Measurements from ENCODE around the gene DOCK10. TPM values are rescaled to one million over a fixed set of nuclear protein-coding genes. Genes with fewer than 3 reads are reported as not detected.

Gene DOCK10
- 1 to 10 TPM; 4.2 to 8.0 (median 6.3) TPM for total RNA-seq
- 10 to 100 TPM in 1 of 3 donors, 1 to 10 TPM in 2; 3.0 to 11.4 (median 4.2) TPM for polyA plus RNA-seq

DNA sequence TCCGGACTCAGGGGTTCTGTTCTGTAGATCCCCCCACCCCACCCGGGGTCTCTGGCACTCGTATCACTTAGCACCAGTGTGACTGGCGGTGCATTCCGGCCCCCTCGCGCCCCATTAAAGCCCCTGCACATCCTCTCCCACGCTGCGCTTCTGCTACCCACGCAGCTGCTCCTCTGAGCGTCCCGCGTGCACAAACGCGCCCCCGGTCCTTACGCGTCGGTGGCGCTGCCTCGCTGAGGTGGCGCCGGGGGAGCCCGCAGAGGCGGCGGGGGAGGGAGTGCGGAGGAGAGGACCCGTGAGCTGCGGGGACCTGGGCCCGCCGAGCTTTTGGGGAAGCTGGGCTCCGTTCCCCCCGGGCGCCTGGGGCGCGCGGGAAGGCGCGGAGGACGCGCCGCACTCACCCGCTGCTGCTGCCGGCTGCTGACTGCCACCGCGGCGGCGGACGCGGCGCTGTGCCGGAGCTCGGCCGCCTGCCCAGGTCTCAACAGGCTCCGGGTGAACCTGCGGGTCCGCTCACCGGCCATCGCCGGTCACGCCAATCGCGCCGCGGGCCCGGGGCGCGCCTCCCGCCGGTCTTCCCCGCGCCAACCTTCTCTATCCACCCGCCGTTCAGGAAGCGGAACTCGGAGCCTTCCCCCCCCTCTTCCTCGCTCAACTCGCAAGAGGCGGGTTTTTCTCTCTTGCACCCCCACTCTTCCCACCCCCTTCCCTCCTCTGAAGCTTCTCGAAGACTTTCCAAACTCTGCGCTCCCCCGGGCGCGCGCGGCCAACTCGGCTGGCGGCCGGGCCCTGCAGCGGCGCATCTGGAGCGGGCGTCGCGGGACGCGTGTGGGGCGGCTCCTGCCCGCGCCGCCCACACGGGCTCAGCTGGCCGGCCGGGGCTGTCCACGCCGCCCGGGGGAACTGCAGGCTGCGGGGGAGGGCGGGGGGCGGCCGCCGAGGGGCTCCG, at the start of gene DOCK10:
TSS of gene DOCK10 (minus strand) at position 618 of the 949 bp plus-strand sequence. CDS start at position 524, 94 bp downstream.
- 0 to 1% methylated on average over 113 of the region's 113 CpGs for WGBS, 2 donors
- Histone ChIP-seq H3K27ac (peak within 1 kb of the TSS in 2 of 4 donors; percentile 12 to 28), H3K27me3 (peaks cover 0 to 26% (median 10%) of the 10 kb centered on the region in 3 donors), H3K4me1 (peaks cover 0 to 14% (median 4%) of the 10 kb centered on the region in 4 donors), H3K9me3 (no peaks in the 10 kb centered on the region), H3K36me3 (no peaks in the 10 kb centered on the region), H3K4me3 (peak within 1 kb of the TSS; percentile 11 to 55 (median 48))
- TF ChIP-seq POLR2A (IDR thresholded peaks at IDR 0.05) (no peak), EP300 (IDR thresholded peaks at IDR 0.05) (no peak), POLR2AphosphoS5 (IDR thresholded peaks at IDR 0.05) (no peak)
- TF ChIP-seq, protein P1, sequence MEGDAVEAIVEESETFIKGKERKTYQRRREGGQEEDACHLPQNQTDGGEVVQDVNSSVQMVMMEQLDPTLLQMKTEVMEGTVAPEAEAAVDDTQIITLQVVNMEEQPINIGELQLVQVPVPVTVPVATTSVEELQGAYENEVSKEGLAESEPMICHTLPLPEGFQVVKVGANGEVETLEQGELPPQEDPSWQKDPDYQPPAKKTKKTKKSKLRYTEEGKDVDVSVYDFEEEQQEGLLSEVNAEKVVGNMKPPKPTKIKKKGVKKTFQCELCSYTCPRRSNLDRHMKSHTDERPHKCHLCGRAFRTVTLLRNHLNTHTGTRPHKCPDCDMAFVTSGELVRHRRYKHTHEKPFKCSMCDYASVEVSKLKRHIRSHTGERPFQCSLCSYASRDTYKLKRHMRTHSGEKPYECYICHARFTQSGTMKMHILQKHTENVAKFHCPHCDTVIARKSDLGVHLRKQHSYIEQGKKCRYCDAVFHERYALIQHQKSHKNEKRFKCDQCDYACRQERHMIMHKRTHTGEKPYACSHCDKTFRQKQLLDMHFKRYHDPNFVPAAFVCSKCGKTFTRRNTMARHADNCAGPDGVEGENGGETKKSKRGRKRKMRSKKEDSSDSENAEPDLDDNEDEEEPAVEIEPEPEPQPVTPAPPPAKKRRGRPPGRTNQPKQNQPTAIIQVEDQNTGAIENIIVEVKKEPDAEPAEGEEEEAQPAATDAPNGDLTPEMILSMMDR (IDR thresholded peaks at IDR 0.05): no peak
- intact Hi-C loops (cut with DNase I): no loop called here
- no peak for DNase-seq

DNA sequence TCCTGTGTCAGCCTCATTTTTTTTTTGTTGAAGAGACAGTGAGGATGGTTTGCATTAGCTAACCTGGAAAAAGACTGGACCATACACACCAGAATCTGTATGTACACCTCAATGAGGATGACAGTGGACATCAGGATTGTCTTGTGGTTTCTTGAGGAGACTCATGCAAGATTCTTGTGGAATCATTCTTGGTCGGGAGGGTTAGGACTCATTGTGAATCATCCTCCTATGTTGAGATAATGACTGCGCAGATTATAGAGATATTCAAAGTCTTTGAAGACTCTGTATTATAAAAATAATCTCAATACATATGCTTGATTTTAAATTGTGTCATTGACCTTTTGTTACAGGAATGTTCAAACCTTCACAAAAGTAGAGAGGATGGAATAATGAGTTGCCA, 49.1 kb upstream of the DOCK10 start:
- no peaks in the 10 kb centered on the region for H3K9me3 ChIP-seq
- TF ChIP-seq POLR2AphosphoS5 (IDR thresholded peaks at IDR 0.05): no peak
- TF ChIP-seq, protein P1 (IDR thresholded peaks at IDR 0.05): no peak
- TF ChIP-seq POLR2A (IDR thresholded peaks at IDR 0.05): no peak
- TF ChIP-seq EP300 (IDR thresholded peaks at IDR 0.05): no peak
- no peak overlapping the region for H3K27ac ChIP-seq
- no peaks in the 10 kb centered on the region for H3K36me3 ChIP-seq
- H3K4me3 ChIP-seq: no peak overlapping the region
- WGBS, 2 donors: 86 to 91% methylated on average over 2 of the region's 2 CpGs
- intact Hi-C loops (cut with DNase I): no loop called here
- H3K4me1 ChIP-seq: no peaks in the 10 kb centered on the region
- H3K27me3 ChIP-seq: no peaks in the 10 kb centered on the region
- no peak for DNase-seq

DNA sequence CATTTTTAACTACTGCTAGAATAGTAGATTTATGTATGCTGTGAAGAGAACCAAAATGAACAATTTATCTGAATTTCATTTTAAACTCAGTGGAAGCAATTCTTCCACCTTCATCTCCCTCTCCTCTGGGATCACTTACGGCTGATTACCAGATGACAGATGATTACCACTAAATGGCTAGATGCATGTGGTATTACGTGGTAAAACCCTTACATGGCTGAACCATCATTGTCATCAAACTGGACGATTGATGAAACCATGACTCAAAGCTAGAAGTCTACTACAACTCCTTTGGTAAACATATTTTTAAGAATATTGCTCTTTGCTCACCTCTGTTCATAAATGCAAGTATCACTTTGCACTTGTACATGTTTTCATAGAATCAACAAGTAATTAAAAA, 48.5 kb upstream of the DOCK10 start:
- Histone ChIP-seq H3K4me3 (no peak overlapping the region), H3K27me3 (no peaks in the 10 kb centered on the region), H3K36me3 (no peaks in the 10 kb centered on the region), H3K27ac (no peak overlapping the region), H3K9me3 (no peaks in the 10 kb centered on the region), H3K4me1 (no peaks in the 10 kb centered on the region)
- TF ChIP-seq EP300 (IDR thresholded peaks at IDR 0.05) (no peak), POLR2AphosphoS5 (IDR thresholded peaks at IDR 0.05) (no peak), POLR2A (IDR thresholded peaks at IDR 0.05) (no peak)
- TF ChIP-seq, protein P1 (IDR thresholded peaks at IDR 0.05): no peak
- no peak for DNase-seq
- intact Hi-C loops (cut with DNase I): no loop called here
- 67 to 87% methylated on average over 3 of the region's 3 CpGs for WGBS, 2 donors

DNA sequence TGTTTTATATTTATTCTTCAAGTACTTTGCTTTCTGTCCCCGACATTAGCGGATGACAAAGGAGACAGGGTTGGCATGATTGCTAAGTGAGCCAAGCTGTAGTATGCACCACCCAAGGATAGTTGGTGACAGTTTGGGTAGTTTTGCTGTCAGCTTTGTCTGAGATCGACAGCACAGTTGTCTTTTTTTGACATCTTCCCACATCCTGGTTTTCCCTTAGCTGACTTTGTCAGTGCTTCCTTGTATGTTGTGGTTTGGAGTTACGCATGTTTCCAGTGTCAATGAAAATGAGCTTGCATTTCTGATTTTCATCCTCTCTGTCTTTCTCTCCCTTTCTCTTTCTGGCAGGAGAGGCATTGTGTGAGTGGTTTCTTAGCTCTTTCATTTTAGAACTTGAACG, 44.6 kb upstream of the DOCK10 start:
- no peak for DNase-seq
- no peaks in the 10 kb centered on the region for H3K36me3 ChIP-seq
- WGBS, 2 donors: 77 to 92% methylated on average over 5 of the region's 5 CpGs
- H3K9me3 ChIP-seq: no peaks in the 10 kb centered on the region
- intact Hi-C loops (cut with DNase I): no loop called here
- no peaks in the 10 kb centered on the region for H3K27me3 ChIP-seq
- TF ChIP-seq, protein P1 (IDR thresholded peaks at IDR 0.05): no peak
- TF ChIP-seq POLR2AphosphoS5 (IDR thresholded peaks at IDR 0.05): no peak
- no peak for TF ChIP-seq POLR2A (IDR thresholded peaks at IDR 0.05)
- no peak for TF ChIP-seq EP300 (IDR thresholded peaks at IDR 0.05)
- H3K27ac ChIP-seq: no peak overlapping the region
- H3K4me3 ChIP-seq: no peak overlapping the region
- H3K4me1 ChIP-seq: no peaks in the 10 kb centered on the region

Data from sigmoid colon (tissue), 7 donors.